GM12865 (cell line): Measurements from ENCODE around the gene BMPR1A.

ENCODE experiments used
- DNase-seq: peaks from one replicate; pipeline ENCODE4 v3.0.0; 2010; ENCODE audit warnings: low read depth
- H3K4me3 ChIP-seq: 2 replicates; pipeline ENCODE4 v1.5.1; 2011; ENCODE audit warnings: mild to moderate bottlenecking, low read depth, low read length, control low read depth
- TF ChIP-seq, protein P1 (sequence below): IDR thresholded peaks from 2 replicates; pipeline ENCODE4 v1.5.1; 2011; ENCODE audit warnings: low read length, control low read depth, low read depth, inconsistent platforms; ENCODE audit not compliant: insufficient read depth; ENCODE audit errors: missing control alignments

The BMPR1A gene

DNA sequence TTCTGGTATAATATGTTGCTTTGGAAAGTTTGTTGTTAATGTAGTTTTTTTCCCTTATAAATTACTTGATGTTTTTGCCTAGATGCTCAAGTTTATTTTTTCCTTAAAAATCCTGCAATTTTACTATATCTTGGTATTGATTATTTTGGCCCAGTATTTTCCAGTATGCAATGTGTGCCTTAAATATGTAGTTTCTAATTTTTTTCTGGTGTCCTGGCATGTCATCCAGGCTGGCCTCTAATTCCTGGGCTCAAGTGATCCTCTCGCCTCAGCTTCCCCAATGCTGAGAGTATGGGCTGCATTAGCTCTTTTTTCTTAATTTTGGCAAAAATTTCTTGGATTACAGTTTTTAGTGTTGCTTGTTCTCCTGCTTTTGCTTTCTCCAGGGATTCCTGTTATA is 57.6 kb downstream of the BMPR1A start:
- TF ChIP-seq, protein P1, sequence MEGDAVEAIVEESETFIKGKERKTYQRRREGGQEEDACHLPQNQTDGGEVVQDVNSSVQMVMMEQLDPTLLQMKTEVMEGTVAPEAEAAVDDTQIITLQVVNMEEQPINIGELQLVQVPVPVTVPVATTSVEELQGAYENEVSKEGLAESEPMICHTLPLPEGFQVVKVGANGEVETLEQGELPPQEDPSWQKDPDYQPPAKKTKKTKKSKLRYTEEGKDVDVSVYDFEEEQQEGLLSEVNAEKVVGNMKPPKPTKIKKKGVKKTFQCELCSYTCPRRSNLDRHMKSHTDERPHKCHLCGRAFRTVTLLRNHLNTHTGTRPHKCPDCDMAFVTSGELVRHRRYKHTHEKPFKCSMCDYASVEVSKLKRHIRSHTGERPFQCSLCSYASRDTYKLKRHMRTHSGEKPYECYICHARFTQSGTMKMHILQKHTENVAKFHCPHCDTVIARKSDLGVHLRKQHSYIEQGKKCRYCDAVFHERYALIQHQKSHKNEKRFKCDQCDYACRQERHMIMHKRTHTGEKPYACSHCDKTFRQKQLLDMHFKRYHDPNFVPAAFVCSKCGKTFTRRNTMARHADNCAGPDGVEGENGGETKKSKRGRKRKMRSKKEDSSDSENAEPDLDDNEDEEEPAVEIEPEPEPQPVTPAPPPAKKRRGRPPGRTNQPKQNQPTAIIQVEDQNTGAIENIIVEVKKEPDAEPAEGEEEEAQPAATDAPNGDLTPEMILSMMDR, result no peak
- no peak overlapping the region for H3K4me3 ChIP-seq
- no peak for DNase-seq

- TF ChIP-seq, protein P1, result no peak
- no peak overlapping the region for H3K4me3 ChIP-seq
- DNase-seq, result no peak
These were observed 58.7 kb downstream of the BMPR1A start for GRCh38 chr10:86815035-86815617.

GRCh38 chr10:86815640-86816039 is 59.2 kb downstream of the BMPR1A start:
- DNase-seq, result no peak
- TF ChIP-seq, protein P1, result no peak
- no peak overlapping the region for H3K4me3 ChIP-seq

- DNase-seq, result no peak
- no peak overlapping the region for H3K4me3 ChIP-seq
- TF ChIP-seq, protein P1, result no peak
These were observed 60.8 kb downstream of the BMPR1A start for GRCh38 chr10:86817246-86817645.

GRCh38 chr10:86819567-86819966 is 63.1 kb downstream of the BMPR1A start:
- TF ChIP-seq, protein P1, result no peak
- no peak overlapping the region for H3K4me3 ChIP-seq
- DNase-seq, result no peak

- no peak for DNase-seq
These were observed 64.1 kb downstream of the BMPR1A start for GRCh38 chr10:86820509-86820908.

DNA sequence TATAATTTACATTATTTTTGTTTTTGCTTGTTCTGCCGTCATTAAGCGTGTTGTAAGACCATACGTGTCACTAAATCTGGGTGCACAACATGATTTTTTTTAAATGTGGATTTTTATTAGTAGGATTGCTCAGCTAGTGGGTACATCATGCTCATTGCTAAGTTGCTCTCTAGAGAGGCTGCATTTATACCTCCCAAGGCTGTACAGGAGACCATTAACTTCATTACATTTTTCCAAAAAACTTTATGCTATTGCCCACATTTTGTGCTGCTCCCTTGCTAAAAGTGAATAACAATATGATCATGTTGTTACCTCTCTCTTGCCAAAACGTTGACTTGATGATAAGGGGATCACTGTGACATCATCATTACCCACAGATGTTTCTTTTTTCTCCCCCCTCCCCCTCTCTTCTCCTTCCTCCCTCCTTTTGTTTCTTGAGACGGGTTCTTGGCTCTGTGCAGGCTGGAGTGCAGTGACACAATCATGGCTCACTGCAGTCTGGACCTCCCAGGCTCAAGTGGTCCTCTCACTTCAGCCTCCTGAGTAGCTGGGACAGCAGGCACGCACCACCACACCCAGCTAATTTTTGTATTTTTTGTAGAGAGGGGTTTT is 65.1 kb downstream of the BMPR1A start:
- DNase-seq, result no peak
- TF ChIP-seq, protein P1, result no peak
- H3K4me3 ChIP-seq, result no peak overlapping the region

More at GRCh38 chr10:86820509-86820908, 64.1 kb downstream of the BMPR1A start:
- no peak overlapping the region for H3K4me3 ChIP-seq
- TF ChIP-seq, protein P1, result no peak
